Fibroblast of skin of scalp (primary cell): Measurements from ENCODE around the gene TMEM100.
A peak's percentile ranks its signal among the peaks of the same experiment; 100 is the strongest.
"Not testable (repeated sequence)": the region's sequence is repeated elsewhere in the genome, so short reads cannot be mapped to it uniquely, and the experiment has no call there.

Source experiments
- DNase-seq: peaks from one replicate; pipeline ENCODE4 v3.0.0-alpha.2; 2013

Gene TMEM100

DNA sequence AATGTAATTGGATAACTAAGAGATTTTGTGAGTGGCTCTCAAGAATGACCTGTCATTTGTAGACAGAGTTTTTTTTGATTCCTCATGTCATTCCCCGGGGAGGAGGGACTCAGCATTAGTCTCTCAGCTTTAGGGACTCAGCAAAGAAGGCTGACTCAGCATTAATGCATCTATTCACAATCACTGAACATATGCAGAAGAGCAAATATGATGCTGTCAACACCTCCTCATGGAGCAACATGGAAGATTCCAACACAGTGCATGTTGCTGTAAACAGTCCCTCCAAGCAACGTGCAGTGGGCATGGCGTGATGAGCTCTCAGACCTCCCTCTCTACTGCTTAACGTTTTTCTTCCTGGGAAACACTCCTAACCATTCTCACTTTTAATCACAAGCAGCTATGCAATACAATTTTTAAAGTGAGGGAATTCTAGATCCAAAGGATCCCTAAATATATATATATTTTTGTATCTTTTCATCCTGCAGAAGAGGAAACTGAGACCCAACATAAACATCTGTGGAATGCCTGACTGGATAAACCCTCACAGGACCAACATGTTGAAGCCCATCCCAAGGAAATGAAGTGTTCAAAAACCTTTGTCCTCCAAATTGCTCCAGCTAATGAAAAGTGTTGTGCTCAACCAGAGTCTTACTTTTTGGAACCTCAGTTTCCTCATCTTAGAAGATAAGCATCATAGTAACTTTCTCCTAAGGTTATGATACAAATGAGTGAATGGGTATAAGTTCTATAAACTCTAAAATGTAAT, 38.9 kb downstream of the TMEM100 start:
- DNase-seq: peak; percentile 41

DNA sequence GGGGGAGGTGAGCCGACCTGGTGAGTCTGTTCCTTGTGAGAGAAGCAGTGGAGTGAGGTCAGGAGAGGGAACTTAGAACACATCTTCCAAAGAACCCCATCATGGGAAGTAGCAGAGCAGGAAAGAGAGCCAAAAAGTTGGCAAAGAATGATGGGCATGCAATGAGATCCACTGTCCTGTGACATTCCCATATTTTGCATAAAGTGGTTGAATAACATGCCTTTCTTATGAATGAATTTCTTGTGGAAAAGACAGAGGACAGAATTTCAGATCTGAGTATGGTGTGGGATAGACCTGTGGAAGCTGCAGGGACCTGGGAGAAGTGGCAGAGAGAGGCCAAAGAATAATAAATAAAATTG, 41.3 kb downstream of the TMEM100 start:
- peak; percentile 45 for DNase-seq

DNA sequence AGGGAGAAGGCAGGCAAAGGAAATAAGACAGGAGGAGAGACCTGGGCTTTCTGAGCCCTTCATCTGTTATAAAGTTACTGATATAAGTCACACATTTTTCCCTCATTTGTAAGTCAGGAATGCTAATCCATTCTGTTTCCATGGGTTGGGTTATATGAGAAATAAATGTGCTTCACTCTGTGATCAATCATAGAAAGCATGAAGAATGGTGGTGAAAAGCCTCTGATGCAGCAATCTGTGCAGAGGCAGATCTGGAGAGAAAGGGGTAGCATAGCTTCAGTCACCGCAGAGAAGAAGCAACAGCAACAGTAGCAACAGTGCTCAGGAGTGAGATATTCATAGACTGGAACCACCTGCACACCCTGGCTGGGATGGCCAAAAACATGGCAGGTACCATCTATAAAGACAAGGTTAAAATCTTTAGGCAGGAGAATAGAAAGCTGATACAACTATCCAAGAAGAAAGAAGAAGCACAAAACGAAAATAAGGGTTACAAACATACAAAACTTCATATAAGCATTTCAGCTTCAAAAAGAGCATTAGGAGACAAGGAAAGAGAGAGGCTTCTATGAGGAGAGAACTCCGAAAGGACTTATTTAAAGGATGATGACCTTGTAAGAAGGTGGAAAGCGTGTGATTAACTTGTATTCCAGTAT, 41.9 kb downstream of the TMEM100 start:
- peak; percentile 12 for DNase-seq

- DNase-seq: peak; percentile 14
These were observed 45.2 kb downstream of the TMEM100 start for GRCh38 chr17:55677446-55677845.

DNA sequence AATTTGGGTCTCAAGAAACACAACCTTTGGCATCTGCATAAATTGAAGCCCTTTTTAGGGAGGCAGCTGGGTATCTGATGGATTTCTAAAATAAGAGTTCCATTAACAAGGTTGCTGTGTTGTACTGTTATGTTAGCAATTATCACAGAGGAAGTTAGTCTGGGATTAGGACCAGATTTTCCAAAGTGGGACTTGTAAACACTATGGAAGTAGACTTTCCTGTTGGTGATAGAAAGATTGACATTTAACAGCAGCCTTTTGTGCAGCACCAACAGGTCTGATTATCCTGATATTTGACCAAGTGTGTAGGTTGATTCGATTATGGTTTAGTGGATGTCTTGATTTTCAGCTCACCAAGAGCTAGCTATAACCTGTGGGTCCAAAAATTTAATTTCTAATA, 46.4 kb downstream of the TMEM100 start:
- no peak for DNase-seq

DNA sequence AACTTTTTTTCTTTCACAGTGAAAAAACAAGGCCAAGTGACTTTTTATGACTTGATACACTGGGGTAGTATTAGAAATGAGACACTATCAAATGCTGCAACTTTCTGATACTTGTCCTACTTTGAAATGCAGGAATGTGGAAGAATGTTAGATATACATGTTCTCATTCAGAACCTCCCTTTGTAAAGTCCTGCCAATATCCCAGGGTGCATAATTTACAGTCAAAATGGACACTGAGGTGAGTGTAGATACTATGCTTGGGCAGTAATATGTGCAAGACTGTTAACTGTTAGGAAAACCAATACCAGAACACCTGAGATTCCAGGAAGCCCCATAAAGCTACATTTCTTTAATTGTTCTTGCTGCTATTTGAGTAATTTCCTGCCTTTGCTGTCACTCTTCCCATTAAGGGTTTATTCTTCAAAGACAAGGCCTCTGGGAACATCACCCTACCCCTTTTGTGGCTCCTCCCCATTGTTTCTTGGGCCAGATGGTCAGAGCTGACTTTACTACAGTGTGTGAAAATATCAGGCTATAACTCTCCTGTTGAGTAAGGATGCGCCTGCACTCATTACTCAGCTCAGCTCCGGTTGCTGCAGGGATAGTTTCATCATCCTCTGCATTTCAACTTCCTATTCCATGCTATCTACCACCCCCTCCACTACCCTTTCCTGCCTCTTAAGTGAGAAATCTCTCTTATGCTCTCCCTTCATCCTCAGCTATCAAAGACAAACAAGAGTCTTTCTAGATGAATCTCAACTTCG, 48.7 kb downstream of the TMEM100 start:
- peak; percentile 14 for DNase-seq

- DNase-seq: peak; percentile 34
These were observed 49.8 kb downstream of the TMEM100 start for GRCh38 chr17:55672585-55673501.

GRCh38 chr17:55672010-55672409, 50.7 kb downstream of the TMEM100 start:
- not testable (repeated sequence) for DNase-seq
